T-helper 1 cell treated with Interleukin-12 subunit alpha and Interleukin-12 subunit beta and Interleukin-4 antibody, amounts not matched to agents 30 ng/mL and 1 ng/mL, for 36 hours (primary cell): ENCODE data around the gene SHQ1. TPM values are rescaled to one million over a fixed set of nuclear protein-coding genes. Genes with fewer than 3 reads are reported as not detected.

ENCODE experiments used
- intact Hi-C: fragments of 100-400 bp; cut with micrococcal nuclease; formaldehyde crosslinking; loops from one replicate; pipeline ENCODE4 v1.15.1; 2024
- total RNA-seq: library from RNA; stranded (reverse); gene quantifications from 2 replicates; pipeline ENCODE4 v1.2.3, GENCODE V29; 2022

The SHQ1 gene
- 26.0 and 26.1 TPM in 2 replicates for total RNA-seq

DNA sequence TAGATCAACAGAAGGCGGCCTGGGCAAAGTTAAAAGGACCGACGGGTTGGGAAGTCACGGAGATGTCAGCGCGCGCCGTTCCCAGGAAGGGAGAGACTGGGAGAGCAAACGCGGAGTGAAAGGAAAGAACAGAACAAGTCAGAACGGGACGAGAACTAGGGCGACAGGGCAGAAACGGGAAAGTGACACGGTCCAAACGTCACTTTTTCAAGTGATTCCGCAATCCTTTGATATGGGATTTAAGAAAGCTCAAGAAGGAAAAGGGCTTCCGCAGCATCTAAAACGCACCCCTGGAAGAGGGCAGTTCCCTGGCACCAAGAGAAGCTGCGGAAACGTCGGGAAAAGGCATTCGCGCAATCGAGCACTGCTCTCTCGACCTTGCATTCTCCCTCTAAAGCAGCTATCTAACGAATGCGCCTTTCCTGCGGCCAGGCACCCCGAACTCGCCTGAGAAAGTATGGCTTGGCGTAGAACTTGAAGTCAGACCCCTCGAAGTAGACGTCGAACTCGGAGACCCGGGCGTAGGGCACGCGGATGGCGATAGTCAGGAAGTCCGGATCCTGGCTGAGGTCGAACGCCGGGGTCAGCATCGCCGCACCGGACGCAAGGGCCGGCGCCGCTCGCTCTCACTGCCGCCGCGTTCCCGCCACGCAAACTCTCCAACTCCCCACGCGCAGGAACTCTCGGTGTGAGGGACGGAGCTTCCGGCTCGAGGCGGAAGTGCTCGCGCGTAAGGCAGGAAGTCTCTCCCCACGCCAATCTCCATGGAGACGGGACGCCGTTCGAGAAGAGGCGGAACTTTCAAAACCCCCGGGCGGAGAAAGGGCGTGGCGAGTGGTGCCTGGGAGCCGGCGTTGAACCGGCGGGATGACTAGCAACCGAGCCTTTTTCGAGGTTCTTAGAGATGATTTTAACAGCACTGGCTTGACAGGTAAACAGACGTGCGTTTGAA is at the start of gene SHQ1:
Gene SHQ1, minus strand, starts transcription at position 695 of the 952 bp plus-strand sequence. Its CDS starts 105 bp downstream, at position 590.
- intact Hi-C loops: loop anchor here (1.0 to 5.0 kb wide), 18 partner anchors 26 to 1786 kb away; partner anchors contain the start of genes FOXP1, GXYLT2 and PPP4R2

DNA sequence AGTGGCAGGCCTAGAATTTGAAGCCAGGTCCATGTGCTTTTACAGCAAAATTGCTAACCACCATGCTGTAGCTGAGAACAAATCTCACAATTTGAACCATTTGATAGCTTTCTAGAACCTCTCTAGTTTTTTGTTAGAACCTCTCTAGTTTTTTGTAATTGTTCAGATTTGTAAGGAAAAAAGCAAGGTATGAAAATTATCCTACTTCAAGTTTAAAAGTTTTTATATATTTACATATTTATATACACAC is 49.4 kb upstream of the SHQ1 start:
- intact Hi-C loops: no loop called here

GRCh38 chr3:72896996-72897757 is 48.9 kb upstream of the SHQ1 start:
- intact Hi-C loops: no loop called here

DNA sequence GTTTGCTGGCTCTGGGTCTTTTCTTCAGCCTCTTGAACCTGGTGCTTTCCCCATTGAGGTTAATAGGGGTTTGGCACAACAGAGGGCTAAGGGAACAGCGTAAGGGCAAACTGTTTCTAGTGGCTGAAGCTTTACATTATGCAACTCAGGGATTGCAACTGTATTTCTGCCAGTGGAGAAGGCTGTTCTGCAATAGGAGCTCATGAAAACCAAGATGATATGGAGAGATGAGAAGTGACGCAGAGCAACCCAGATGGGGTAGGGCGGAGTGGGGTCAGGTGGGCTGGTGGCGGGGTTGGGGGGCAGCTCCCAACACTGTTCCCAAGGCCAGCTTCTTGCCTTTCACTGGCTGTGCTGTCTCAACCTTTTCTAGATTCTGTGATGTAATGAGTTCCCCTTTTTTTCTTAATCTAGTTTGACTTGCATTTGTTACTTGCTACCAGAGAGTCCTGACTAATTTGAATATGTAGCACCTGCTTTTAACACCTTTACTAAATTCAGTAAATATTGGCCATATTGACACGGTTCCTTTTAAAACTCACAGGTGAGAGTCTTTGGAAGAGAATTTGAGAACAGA is 46.8 kb upstream of the SHQ1 start:
- intact Hi-C loops: no loop called here

- intact Hi-C loops: no loop called here
Observed at GRCh38 chr3:72892870-72893269, 44.6 kb upstream of the SHQ1 start.

- intact Hi-C loops: no loop called here
Observed at GRCh38 chr3:72892081-72892775, 44.0 kb upstream of the SHQ1 start.

DNA sequence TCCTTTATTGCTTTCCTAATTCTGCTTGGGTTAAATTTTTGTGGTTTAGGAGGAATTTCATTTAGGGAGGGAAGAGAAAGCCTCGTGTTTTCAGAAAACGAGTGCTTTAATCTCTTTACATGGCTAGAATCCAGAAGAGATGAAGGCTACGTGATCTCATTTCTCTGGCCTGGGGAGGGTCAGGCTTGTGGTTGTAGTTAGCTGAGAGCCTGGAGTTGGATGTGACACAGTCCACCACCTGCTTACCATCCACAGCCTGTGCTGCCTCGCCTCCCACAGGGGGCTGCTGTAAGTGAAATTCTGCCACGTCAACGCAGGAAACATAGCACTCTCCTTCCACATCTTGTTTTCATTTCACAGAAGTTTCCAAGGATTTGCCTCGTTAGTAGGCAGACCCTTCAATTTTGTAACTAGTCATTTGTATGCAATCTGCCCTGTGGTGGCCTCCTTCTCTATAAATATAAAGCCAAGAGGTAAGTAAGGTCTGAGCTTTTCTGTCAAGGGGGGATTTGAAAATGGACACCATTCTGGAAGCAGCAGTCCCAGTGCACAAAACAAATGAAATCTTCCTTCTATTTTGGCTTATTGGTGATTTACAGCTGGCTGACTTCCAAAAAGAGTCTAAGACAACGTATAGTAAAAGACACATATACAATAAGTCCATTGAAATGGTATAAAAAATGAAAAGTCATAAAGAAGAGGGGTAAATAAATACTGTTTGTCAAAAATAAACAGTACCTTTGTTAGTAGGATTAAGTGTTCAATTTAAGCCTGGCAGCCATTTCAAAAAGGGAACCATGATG is 43.0 kb upstream of the SHQ1 start:
- intact Hi-C loops: no loop called here

GRCh38 chr3:72890166-72890925 is 42.1 kb upstream of the SHQ1 start:
- intact Hi-C loops: no loop called here

GRCh38 chr3:72889310-72890165 is 41.3 kb upstream of the SHQ1 start:
- intact Hi-C loops: loop anchor here (2.0 kb wide), 1 partner anchor 41 kb away; the partner anchor contains the start of gene SHQ1

GRCh38 chr3:72888546-72889309 is 40.5 kb upstream of the SHQ1 start:
- intact Hi-C loops: loop anchor here (2.0 kb wide), 1 partner anchor 40 kb away; the partner anchor contains the start of gene SHQ1

- intact Hi-C loops: loop anchor here (2.0 kb wide), 1 partner anchor 39 kb away; the partner anchor contains the start of gene SHQ1
Observed at GRCh38 chr3:72887705-72888545, 39.7 kb upstream of the SHQ1 start, which contains the start of gene GXYLT2. Gene GXYLT2, plus strand, starts transcription at chr3:72888046. Its CDS starts 188 bp downstream, at chr3:72888234.

DNA sequence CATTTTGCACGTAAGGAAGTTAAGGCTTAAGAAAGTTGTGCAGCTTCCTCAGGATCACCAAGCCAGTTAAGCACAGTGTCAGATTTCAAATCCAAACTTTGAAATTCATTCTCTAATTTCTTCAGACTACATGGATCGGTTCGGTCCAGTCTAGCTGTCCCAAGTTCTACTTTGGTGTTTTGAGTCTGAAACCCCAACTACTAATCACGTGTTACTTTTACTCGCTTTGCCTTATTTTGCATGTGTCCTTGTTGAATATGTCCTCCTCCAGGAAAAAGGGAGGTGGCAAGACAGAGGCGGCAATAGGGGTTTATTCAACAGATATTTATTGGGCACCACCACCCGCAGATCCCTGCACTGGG is 39.1 kb upstream of the SHQ1 start:
- intact Hi-C loops: no loop called here

DNA sequence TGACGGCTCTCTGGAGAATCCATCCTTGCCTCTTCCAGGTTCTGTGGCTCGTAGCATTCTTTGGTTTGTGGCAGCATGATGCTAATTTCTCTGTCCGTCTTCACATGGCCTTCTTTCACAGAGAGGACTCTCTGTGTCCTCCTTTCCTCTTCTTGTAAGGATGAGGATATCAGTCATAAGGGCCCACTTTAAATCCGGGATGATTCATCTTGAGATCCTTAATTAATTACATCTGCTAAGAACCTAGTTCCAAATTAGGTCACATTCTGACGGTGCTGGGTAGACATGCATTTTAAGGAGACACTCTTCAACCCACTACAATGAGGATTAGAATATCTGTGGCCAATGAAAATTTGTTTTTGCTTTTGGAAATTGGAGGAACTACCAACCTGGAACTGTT is 23.9 kb upstream of the SHQ1 start:
- intact Hi-C loops: no loop called here

- intact Hi-C loops: no loop called here
Observed at GRCh38 chr3:72862314-72863090, 14.3 kb upstream of the SHQ1 start.

GRCh38 chr3:72860846-72861245 is 12.6 kb upstream of the SHQ1 start:
- intact Hi-C loops: no loop called here

GRCh38 chr3:72860053-72860452 is 11.8 kb upstream of the SHQ1 start:
- intact Hi-C loops: no loop called here
